GM12878 (cell line): ENCODE data around the gene SMURF1. TPM values are rescaled to one million over a fixed set of nuclear protein-coding genes. Genes with fewer than 3 reads are reported as not detected.
A peak's percentile ranks its signal among the peaks of the same experiment; 100 is the strongest.

Experiments
- ATAC-seq: fragments of 200-7000 bp; cut with Tn5 transposase; 3 replicates; pipeline ENCODE4 v1.9.1; 2020; ENCODE audit warnings: mild to moderate bottlenecking, moderate library complexity
- BruUV-seq: library from RNA; stranded (reverse); fragments of 400-500 nt; replicated peaks from 2 replicates; lab custom pipeline; 2021; lab: Mats Ljungman, UMichigan
- CTCF ChIA-PET: fragments of 300-600 bp; sonication (Branson Sonifier 250); formaldehyde crosslinking; extraction: SDS; loops from one replicate; lab custom pipeline; 2021; ENCODE audit warnings: inconsistent platforms; lab: Yijun Ruan, JAX
- POLR2A ChIA-PET: fragments of 350-600 bp; formaldehyde crosslinking; extraction: SDS; loops from one replicate; lab custom pipeline; 2021; ENCODE audit warnings: inconsistent platforms; lab: Charles Lee
- RAD21 ChIA-PET: fragments of 300-600 bp; sonication (Branson Sonifier 250); formaldehyde crosslinking; loops from one replicate; lab custom pipeline; 2023; ENCODE audit warnings: antibody characterized with exemption; ENCODE audit not compliant: unreplicated experiment; lab: Charles Lee
- SMC1A ChIA-PET: fragments of 300-600 bp; sonication (Branson Sonifier 250); formaldehyde crosslinking; loops from one replicate; lab custom pipeline; 2023; ENCODE audit not compliant: unreplicated experiment, uncharacterized antibody; lab: Charles Lee
- DNase-seq: peaks from one replicate; pipeline ENCODE4 v3.0.0-alpha.2; 2011; ENCODE audit warnings: low read depth, low spot score
- FAIRE-seq: peaks from 3 replicates; lab custom pipeline; 2011; peaks lifted over from hg19 to GRCh38; lab: Jason Lieb, UNC
- H2AFZ ChIP-seq: 2 replicates; pipeline ENCODE4 v1.6.0; 2011; ENCODE audit warnings: low read depth, low read length, control low read depth; ENCODE audit not compliant: control insufficient read depth
- H3K27ac ChIP-seq: 2 replicates; pipeline ENCODE4 v1.5.1; 2011; ENCODE audit warnings: control low read depth; ENCODE audit not compliant: control insufficient read depth, insufficient read depth
- H3K27me3 ChIP-seq, 2 experiments: replicated peaks in 1 of 2; 2 replicates each; pipeline versions ENCODE4 v1.6.0 to v1.6.1; 2011; ENCODE audit warnings: low read length in 1 of 2; ENCODE audit not compliant: control insufficient read depth in 2 of 2, insufficient read depth in 2 of 2
- H3K36me3 ChIP-seq, 2 experiments: 2 replicates each; pipeline ENCODE4 v1.5.1; 2011; ENCODE audit warnings: low read length in 1 of 2; ENCODE audit not compliant: control insufficient read depth in 2 of 2, insufficient read depth in 2 of 2
- H3K4me1 ChIP-seq: 2 replicates; pipeline ENCODE4 v1.6.1; 2011; ENCODE audit warnings: mild to moderate bottlenecking, low read length, moderate library complexity, mixed read lengths; ENCODE audit not compliant: control insufficient read depth, insufficient read depth
- H3K4me2 ChIP-seq: 2 replicates; pipeline ENCODE4 v1.6.0; 2011; ENCODE audit warnings: control low read depth; ENCODE audit not compliant: control insufficient read depth, insufficient read depth
- H3K4me3 ChIP-seq: fragments of 200-600 bp; sonication (generic); 2 replicates; pipeline ENCODE4 v1.5.1; 2016
- H3K79me2 ChIP-seq: 2 replicates; pipeline ENCODE4 v1.6.0; 2011; ENCODE audit warnings: low read length; ENCODE audit not compliant: control insufficient read depth, insufficient read depth
- H3K9ac ChIP-seq: 2 replicates; pipeline ENCODE4 v1.8.0; 2011; ENCODE audit warnings: low read length, control low read depth, mixed read lengths; ENCODE audit not compliant: control insufficient read depth, insufficient read depth
- H3K9me3 ChIP-seq: replicated peaks from 3 replicates; pipeline ENCODE4 v1.5.1; 2011; ENCODE audit warnings: mild to moderate bottlenecking, low read length; ENCODE audit not compliant: control insufficient read depth, insufficient read depth
- H4K20me1 ChIP-seq: 2 replicates; pipeline ENCODE4 v1.6.0; 2011; ENCODE audit not compliant: control insufficient read depth, insufficient read depth
- ATF2 ChIP-seq: IDR thresholded peaks from 2 replicates; pipeline ENCODE4 v1.6.1; 2012; ENCODE audit warnings: low read length, inconsistent platforms
- CTCF ChIP-seq, 3 experiments: IDR thresholded peaks in 2 of 3; conservative IDR thresholded peaks in 1 of 3; 2 replicates each; pipeline ENCODE4 v1.5.1; 2011; ENCODE audit warnings: low read depth in 3 of 3, low read length in 3 of 3, mild to moderate bottlenecking in 3 of 3, control low read depth in 2 of 3, moderate library complexity in 2 of 3, inconsistent platforms in 1 of 3, mixed read lengths in 1 of 3; ENCODE audit not compliant: control insufficient read depth in 2 of 3, insufficient read depth in 1 of 3; ENCODE audit errors: extremely low read depth in 1 of 3
- ETV6 ChIP-seq, 2 experiments: fragments of 450-650 bp in 1 of 2; IDR thresholded peaks in 1 of 2; conservative IDR thresholded peaks in 1 of 2; 2 replicates each; pipeline ENCODE4 v1.6.1; 2014; ENCODE audit warnings: antibody characterized with exemption in 1 of 2, borderline replicate concordance in 1 of 2, low read depth in 1 of 2, mild to moderate bottlenecking in 1 of 2, moderate library complexity in 1 of 2
- MAX ChIP-seq: IDR thresholded peaks from 2 replicates; pipeline ENCODE4 v1.6.1; 2012; ENCODE audit warnings: low read depth, low read length, improper control_type of control experiment
- NR2C1 ChIP-seq: fragments of 450-650 bp; IDR thresholded peaks from 2 replicates; pipeline ENCODE4 v1.6.1; 2017; ENCODE audit warnings: antibody characterized with exemption, mild to moderate bottlenecking, moderate library complexity
- PML ChIP-seq: IDR thresholded peaks from 2 replicates; pipeline ENCODE4 v1.6.1; 2012; ENCODE audit warnings: low read length, inconsistent platforms
- POLR2AphosphoS2 ChIP-seq: IDR thresholded peaks from 2 replicates; pipeline ENCODE4 v1.6.1; 2011; ENCODE audit warnings: low read depth, mild to moderate bottlenecking, low read length, improper control_type of control experiment, moderate library complexity
- RUNX3 ChIP-seq: IDR thresholded peaks from 2 replicates; pipeline ENCODE4 v1.6.1; 2012; ENCODE audit warnings: low read length, inconsistent platforms
- SIX5 ChIP-seq: IDR thresholded peaks from 2 replicates; pipeline ENCODE4 v1.6.1; 2011; ENCODE audit warnings: mild to moderate bottlenecking, low read depth, low read length, moderate library complexity; ENCODE audit not compliant: severe bottlenecking
- SMAD5 ChIP-seq: IDR thresholded peaks from 2 replicates; pipeline ENCODE4 v1.6.1; 2016; ENCODE audit warnings: antibody characterized with exemption, low read depth
- WGBS: methylation state at CpG from one replicate; pipeline ENCODE4 v1.1.6; 2016; ENCODE audit warnings: low lambda C conversion rate; ENCODE audit not compliant: insufficient replicate concordance, insufficient coverage; ENCODE audit errors: missing lambda C conversion rate; 5-methylcytosine and 5-hydroxymethylcytosine counted together
- in situ Hi-C: fragments of 300-500 bp; cut with MboI; formaldehyde crosslinking; loops from 9 replicates; pipeline ENCODE4 v1.14.3; 2018; ENCODE audit warnings: mixed read lengths
- intact Hi-C: fragments of 100-400 bp; cut with micrococcal nuclease; formaldehyde crosslinking; loops from one replicate; pipeline ENCODE4 v1.14.2; 2022; ENCODE audit not compliant: unreplicated experiment
- polyA plus RNA-seq, 11 experiments: library from polyadenylated mRNA; depleted of rRNA in 4 of 11; unstranded in 6 of 11; stranded (reverse) in 5 of 11; fragments of >200 nt; fragmentation: Nextera tagmentation in 4 of 11; fragmentation: Illumina TruSeq in 1 of 11; extraction: Ambion mirVana in 4 of 11; extraction: Trizol in 1 of 11; gene quantifications; 1 replicate in 1 of 11; 2 replicates in 10 of 11; pipeline versions ENCODE4 v1.2.1 to v1.2.3, GENCODE V29; 2011 to 2016; ENCODE audit warnings: inconsistent platforms in 2 of 11, missing spikeins in 2 of 11, low read depth in 1 of 11
- total RNA-seq, 4 experiments: library from RNA; depleted of rRNA in 3 of 4; stranded (reverse); fragments of >200 nt in 3 of 4; fragmentation: Illumina TruSeq in 1 of 4; extraction: Trizol in 1 of 4; gene quantifications; 2 replicates each; pipeline versions ENCODE4 v1.2.1 to v1.2.3, GENCODE V29; 2013 to 2021

The SMURF1 gene
- total and polyA plus RNA-seq, 10 of the 15 experiments (the other 5 are each of a cell fraction or from before 2014, with no cell fraction given): 0.76 to 14.0 (median 7.9) TPM

- SMC1A ChIA-PET: no interaction called here
- intact Hi-C loops: no loop called here
- H3K9ac ChIP-seq: no peak overlapping the region
- RAD21 ChIA-PET: interaction anchor here (0.5 to 0.6 kb wide), 2 partner anchors 21 to 124 kb away, joined by 3 to 4 read pairs; no protein-coding TSS in a partner anchor
- ATAC-seq (no peak), DNase-seq (no peak), FAIRE-seq (no peak)
- no peaks in the 10 kb centered on the region for H3K79me2 ChIP-seq
- no peaks in the 10 kb centered on the region for H3K36me3 ChIP-seq
- TF ChIP-seq POLR2AphosphoS2: no peak
- peak; percentile 35; the same call in 1 of the 2 replicates for TF ChIP-seq RUNX3
- H3K4me1 ChIP-seq: no peaks in the 10 kb centered on the region
- in situ Hi-C loops: no loop called here
- no peak overlapping the region for H3K27ac ChIP-seq
- H3K27me3 ChIP-seq: no peaks in the 10 kb centered on the region; a peak in 1 of 4 replicates
- POLR2A ChIA-PET: no interaction called here
- no TSS peak for BruUV-seq
- H3K4me3 ChIP-seq: no peak overlapping the region
- no peak overlapping the region for H3K4me2 ChIP-seq
- CTCF ChIA-PET: interaction anchor here (1.1 kb wide), 1 partner anchor 9 kb away, joined by 4 read pairs; no protein-coding TSS in a partner anchor
- H3K9me3 ChIP-seq: no peaks in the 10 kb centered on the region
- H4K20me1 ChIP-seq: no peaks in the 10 kb centered on the region
- no peak overlapping the region for H2AFZ ChIP-seq
- 25% methylated on average over 7 of the region's 7 CpGs for WGBS
Measured at GRCh38 chr7:99190359-99191009, 46.6 kb upstream of the SMURF1 start.

- no peaks in the 10 kb centered on the region for H3K4me1 ChIP-seq
- intact Hi-C loops: no loop called here
- H3K4me3 ChIP-seq: no peak overlapping the region
- CTCF ChIA-PET: no interaction called here
- H3K79me2 ChIP-seq: no peaks in the 10 kb centered on the region
- no peaks in the 10 kb centered on the region for H3K36me3 ChIP-seq
- WGBS: 64% methylated on average over 1 of the region's 1 CpG
- H3K9ac ChIP-seq: no peak overlapping the region
- ATAC-seq (no peak), FAIRE-seq (no peak), DNase-seq (no peak)
- H2AFZ ChIP-seq: no peak overlapping the region
- no peak overlapping the region for H3K27ac ChIP-seq
- POLR2A ChIA-PET: no interaction called here
- RAD21 ChIA-PET: no interaction called here
- in situ Hi-C loops: no loop called here
- no TSS peak for BruUV-seq
- no peak overlapping the region for H3K4me2 ChIP-seq
- no peaks in the 10 kb centered on the region for H3K9me3 ChIP-seq
- H4K20me1 ChIP-seq: no peaks in the 10 kb centered on the region
- no peaks in the 10 kb centered on the region; a peak in 1 of 4 replicates for H3K27me3 ChIP-seq
- SMC1A ChIA-PET: interaction anchor here (1.0 kb wide), 1 partner anchor 17 kb away, joined by 3 read pairs; no protein-coding TSS in a partner anchor
- TF ChIP-seq MAX: no peak
- TF ChIP-seq ATF2: no peak
- no peak for TF ChIP-seq PML
- no peak for TF ChIP-seq SMAD5
- no peak for TF ChIP-seq NR2C1
- no peak for TF ChIP-seq CTCF (IDR thresholded peaks at IDR 0.05 in 2 of 3, conservative IDR thresholded peaks at IDR 0.05 in 1 of 3; ENCODE audit: control insufficient read depth in 2 of 3, extremely low read depth in 1 of 3, insufficient read depth in 1 of 3, low read depth in 3 of 3, low read length in 3 of 3)
- no peak for TF ChIP-seq ETV6 (conservative IDR thresholded peaks at IDR 0.05 in 1 of 2, IDR thresholded peaks at IDR 0.05 in 1 of 2; ENCODE audit: borderline replicate concordance in 1 of 2, low read depth in 1 of 2)
- TF ChIP-seq SIX5: no peak
Measured at GRCh38 chr7:99189222-99189621, 45.3 kb upstream of the SMURF1 start.
